ENCODE results near the gene METAP1.

DNA sequence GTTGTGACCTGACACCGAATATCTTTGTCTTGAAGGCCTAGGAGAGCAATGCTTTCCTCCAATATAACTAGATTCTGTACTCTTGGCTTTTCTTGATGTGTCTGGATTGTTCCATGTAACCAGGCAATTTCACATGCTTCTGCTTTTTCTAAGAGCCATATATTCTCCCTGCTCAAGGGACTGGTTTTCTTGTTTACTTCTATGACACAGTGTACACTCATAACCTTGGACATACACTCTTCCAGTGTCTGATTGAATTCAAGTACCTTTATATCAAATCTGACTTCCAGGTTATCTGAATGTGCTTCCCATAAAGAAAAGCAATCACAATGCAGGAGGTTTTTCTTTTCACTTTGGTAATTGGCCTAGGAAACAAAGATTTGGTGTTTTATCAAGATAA lies 49.2 kb upstream of the METAP1 start:
- no peak for TF ChIP-seq CTCF (IDR thresholded peaks at IDR 0.05)
- TF ChIP-seq POLR2A (IDR thresholded peaks at IDR 0.05) = no peak
